KOPT-K1 (cell line): ENCODE data around the gene LRRC28.

Experiments
- H3K27ac ChIP-seq: fragments of 200-600 bp; sonication (generic); 2 replicates; pipeline ENCODE4 v1.5.1; 2016; ENCODE audit warnings: antibody characterized with exemption, mild to moderate bottlenecking, low read depth, low read length; ENCODE audit not compliant: poor library complexity, severe bottlenecking
- H3K36me3 ChIP-seq: fragments of 200-600 bp; sonication (generic); 2 replicates; pipeline ENCODE4 v1.5.1; 2017; ENCODE audit warnings: antibody characterized with exemption, mild to moderate bottlenecking, low read length, moderate library complexity; ENCODE audit not compliant: insufficient read depth
- H3K9me3 ChIP-seq: fragments of 200-600 bp; sonication (generic); 2 replicates; pipeline ENCODE4 v1.5.1; 2017; ENCODE audit warnings: antibody characterized with exemption, low read length, mild to moderate bottlenecking; ENCODE audit not compliant: insufficient read depth, poor library complexity, severe bottlenecking

LRRC28 gene

GRCh38 chr15:99310745-99311144 is 59.5 kb downstream of the LRRC28 start:
- Histone ChIP-seq H3K27ac (no peak overlapping the region), H3K36me3 (peaks cover 42% of the 10 kb centered on the region), H3K9me3 (peaks cover 16% of the 10 kb centered on the region)

- peaks cover 16% of the 10 kb centered on the region for H3K9me3 ChIP-seq
- no peak overlapping the region for H3K27ac ChIP-seq
- peaks cover 34% of the 10 kb centered on the region for H3K36me3 ChIP-seq
Observed at GRCh38 chr15:99312228-99312627, 60.9 kb downstream of the LRRC28 start.

GRCh38 chr15:99312794-99313193 is 61.5 kb downstream of the LRRC28 start:
- Histone ChIP-seq H3K9me3 (peaks cover 16% of the 10 kb centered on the region), H3K36me3 (peaks cover 30% of the 10 kb centered on the region), H3K27ac (no peak overlapping the region)

GRCh38 chr15:99315636-99316035 is 64.4 kb downstream of the LRRC28 start:
- Histone ChIP-seq H3K9me3 (peaks cover 16% of the 10 kb centered on the region), H3K36me3 (peaks cover 23% of the 10 kb centered on the region), H3K27ac (no peak overlapping the region)

- H3K9me3 ChIP-seq, result no peaks in the 10 kb centered on the region
- H3K27ac ChIP-seq, result no peak overlapping the region
- H3K36me3 ChIP-seq, result no peaks in the 10 kb centered on the region; the same call in 1 of the 2 replicates
Observed at GRCh38 chr15:99320374-99321215, 69.3 kb downstream of the LRRC28 start.

- no peaks in the 10 kb centered on the region; the same call in 1 of the 2 replicates for H3K36me3 ChIP-seq
- H3K27ac ChIP-seq, result no peak overlapping the region
- no peaks in the 10 kb centered on the region for H3K9me3 ChIP-seq
Observed at GRCh38 chr15:99321468-99321867, 70.2 kb downstream of the LRRC28 start.

GRCh38 chr15:99322643-99323405 is 71.5 kb downstream of the LRRC28 start:
- no peaks in the 10 kb centered on the region; the same call in 1 of the 2 replicates for H3K36me3 ChIP-seq
- no peak overlapping the region for H3K27ac ChIP-seq
- no peaks in the 10 kb centered on the region for H3K9me3 ChIP-seq

GRCh38 chr15:99324082-99324620 is 72.9 kb downstream of the LRRC28 start:
- Histone ChIP-seq H3K36me3 (no peaks in the 10 kb centered on the region; the same call in 1 of the 2 replicates), H3K9me3 (no peaks in the 10 kb centered on the region), H3K27ac (no peak overlapping the region)

GRCh38 chr15:99324700-99325099 is 73.4 kb downstream of the LRRC28 start:
- Histone ChIP-seq H3K9me3 (no peaks in the 10 kb centered on the region), H3K27ac (no peak overlapping the region), H3K36me3 (no peaks in the 10 kb centered on the region)

- Histone ChIP-seq H3K27ac (no peak overlapping the region), H3K9me3 (no peaks in the 10 kb centered on the region), H3K36me3 (no peaks in the 10 kb centered on the region)
Observed at GRCh38 chr15:99326235-99326634, 75.0 kb downstream of the LRRC28 start.

- no peaks in the 10 kb centered on the region for H3K9me3 ChIP-seq
- H3K27ac ChIP-seq, result no peak overlapping the region
- no peaks in the 10 kb centered on the region for H3K36me3 ChIP-seq
Observed at GRCh38 chr15:99328106-99329072, 77.1 kb downstream of the LRRC28 start.

- H3K27ac ChIP-seq, result no peak overlapping the region
Observed at GRCh38 chr15:99331381-99331780, 80.1 kb downstream of the LRRC28 start.

GRCh38 chr15:99333413-99333812 is 82.1 kb downstream of the LRRC28 start:
- H3K9me3 ChIP-seq, result no peaks in the 10 kb centered on the region
- H3K27ac ChIP-seq, result no peak overlapping the region
- peaks cover 44% of the 10 kb centered on the region for H3K36me3 ChIP-seq

More at GRCh38 chr15:99331381-99331780, 80.1 kb downstream of the LRRC28 start:
- H3K36me3 ChIP-seq, result peaks cover 24% of the 10 kb centered on the region
- no peaks in the 10 kb centered on the region for H3K9me3 ChIP-seq

- H3K36me3 ChIP-seq, result peaks cover 50% of the 10 kb centered on the region
- no peaks in the 10 kb centered on the region for H3K9me3 ChIP-seq
- H3K27ac ChIP-seq, result no peak overlapping the region
Observed at GRCh38 chr15:99333981-99334380, 82.7 kb downstream of the LRRC28 start.
